HG03060 (cell line): Measurements from ENCODE around the gene PRXL2B.
A peak's percentile ranks its signal among the peaks of the same experiment; 100 is the strongest.

ENCODE experiments used
- ATAC-seq: cut with Tn5 transposase; IDR thresholded peaks from one replicate; pipeline ENCODE4 v1.9.1; 2021; ENCODE audit warnings: low read depth, moderate number of reproducible peaks; ENCODE audit not compliant: unreplicated experiment

Gene PRXL2B, protein sequence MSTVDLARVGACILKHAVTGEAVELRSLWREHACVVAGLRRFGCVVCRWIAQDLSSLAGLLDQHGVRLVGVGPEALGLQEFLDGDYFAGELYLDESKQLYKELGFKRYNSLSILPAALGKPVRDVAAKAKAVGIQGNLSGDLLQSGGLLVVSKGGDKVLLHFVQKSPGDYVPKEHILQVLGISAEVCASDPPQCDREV

DNA sequence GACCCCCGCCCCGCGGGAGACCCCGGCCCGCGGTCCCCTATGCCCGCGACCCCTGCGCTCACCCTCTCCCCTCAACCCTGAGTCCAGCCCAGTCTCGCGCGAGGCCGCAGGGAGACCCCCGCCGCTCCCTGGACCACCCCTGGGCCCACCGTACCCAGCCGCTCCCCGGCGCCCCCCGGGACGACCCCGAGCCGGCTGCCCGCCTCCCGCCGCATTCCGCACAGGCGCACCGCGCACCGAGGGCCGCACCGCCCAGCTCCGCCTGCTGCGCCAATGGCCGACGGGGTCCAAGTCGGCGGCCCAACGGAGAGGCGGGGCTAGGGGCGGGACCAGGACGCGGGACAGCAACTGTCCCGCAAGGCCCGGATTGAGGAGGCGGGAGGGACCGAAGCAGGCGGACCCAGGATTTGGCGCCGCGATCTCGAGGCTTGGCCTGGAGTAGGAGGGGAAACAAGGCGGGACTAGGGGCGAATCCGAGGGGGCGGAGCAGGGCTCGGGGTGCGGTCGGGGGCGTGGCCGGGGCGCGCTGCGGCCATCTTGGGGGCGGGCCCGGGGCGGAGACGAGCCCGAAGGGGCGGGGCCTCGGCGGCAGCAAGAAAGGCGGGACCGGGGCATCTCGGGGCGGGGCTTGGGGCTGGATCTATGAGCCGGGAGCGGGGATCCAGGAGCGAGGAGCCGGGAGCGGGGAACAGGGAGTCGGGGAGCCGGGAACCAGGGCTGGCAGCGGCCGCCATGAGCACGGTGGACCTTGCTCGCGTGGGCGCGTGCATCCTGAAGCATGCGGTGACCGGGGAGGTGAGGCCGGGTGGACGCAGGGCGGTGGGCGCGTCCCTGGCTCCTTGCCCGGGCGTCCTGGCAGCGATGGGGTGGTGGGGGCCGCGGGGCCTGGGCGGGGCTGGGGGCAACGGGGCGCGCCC lies at the start of gene PRXL2B:
TSS of gene PRXL2B (plus strand) at position 624 of the 917 bp plus-strand sequence. CDS start at position 733, 109 bp downstream.
- peak; percentile 42 for ATAC-seq

DNA sequence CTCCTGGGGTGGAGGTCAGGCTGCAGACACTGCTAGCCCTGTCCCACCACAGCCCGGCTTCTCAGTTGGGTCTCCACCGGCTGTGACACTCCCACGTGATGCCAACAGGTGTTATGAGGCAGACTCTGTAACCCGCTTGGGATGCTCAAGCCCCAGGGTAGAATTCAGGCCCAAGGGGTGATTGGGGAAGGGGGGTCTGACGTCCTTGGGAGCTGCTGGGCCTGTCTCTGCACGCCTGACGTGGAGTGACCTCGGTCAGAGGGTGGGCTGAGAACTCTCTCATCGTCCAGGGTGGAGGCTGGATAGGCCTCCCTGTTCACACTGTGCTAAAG lies 48.8 kb upstream of the PRXL2B start:
- ATAC-seq: no peak

- ATAC-seq: no peak
Measured at GRCh38 chr1:2538376-2538775, 48.2 kb upstream of the PRXL2B start.

GRCh38 chr1:2538872-2539271 lies 47.7 kb upstream of the PRXL2B start:
- ATAC-seq: no peak

GRCh38 chr1:2539312-2539907 lies 47.2 kb upstream of the PRXL2B start:
- no peak for ATAC-seq

DNA sequence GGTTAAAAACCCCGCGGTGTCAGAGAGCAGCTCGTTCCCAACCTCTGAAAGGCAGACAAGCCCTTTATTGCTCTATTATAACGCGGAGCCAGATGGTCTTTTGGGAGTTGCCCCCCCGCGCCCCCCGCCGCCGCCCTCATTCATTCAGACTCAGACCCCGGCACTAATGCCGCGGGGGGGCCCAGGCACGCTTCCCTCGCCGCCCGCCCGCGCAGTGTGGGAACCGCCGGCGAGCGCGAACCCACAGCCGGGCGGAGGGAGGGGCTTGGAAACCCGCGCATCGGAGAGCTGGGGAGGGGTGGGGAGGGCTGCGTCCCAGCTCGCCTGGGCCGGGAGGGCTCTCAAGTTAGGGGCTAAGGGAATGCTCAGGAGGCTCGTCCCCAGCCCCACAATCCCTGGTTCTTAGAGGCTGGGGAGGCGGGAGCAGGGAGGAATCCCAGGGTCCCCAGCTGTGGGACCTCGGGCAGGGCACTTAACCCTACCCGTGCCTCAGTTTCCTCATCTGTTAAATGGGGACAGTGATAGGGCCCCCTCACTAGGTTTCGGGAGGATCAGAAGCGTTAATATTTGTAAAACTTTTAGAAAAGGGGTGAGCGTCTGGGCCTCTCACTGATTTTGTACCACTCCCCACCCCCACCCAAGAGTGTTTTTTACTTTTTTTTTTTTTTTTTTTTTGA lies 45.6 kb upstream of the PRXL2B start:
- no peak for ATAC-seq

DNA sequence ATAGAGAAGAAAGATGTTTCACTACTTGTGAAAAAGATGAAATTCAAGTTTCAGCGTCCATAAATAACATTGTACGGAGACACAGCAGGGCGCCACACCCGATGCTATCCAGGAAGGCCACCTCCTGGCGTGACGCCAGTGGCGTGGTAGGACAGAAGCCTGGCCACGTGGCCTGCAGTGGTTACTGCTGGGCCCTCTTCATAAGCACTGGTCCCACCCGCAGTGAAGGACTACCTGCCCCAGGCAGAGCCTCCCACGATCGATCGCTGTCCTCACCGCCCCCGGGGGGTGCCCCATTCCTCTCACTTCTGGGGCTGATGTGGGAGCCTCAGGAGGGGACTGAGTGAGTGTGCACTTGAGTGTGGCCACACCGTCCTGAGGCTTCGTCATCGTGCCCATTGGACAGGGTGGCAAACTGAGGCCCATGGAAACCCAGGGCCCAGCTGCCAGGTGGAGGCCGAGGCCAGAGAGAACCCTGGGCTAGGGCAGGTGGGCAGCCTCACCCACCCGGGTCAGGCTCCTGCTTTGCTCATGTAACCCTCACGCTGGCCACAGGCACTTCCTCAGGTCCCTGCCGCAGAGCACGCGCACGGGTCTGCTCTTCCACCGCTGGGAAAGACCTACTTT lies 44.8 kb upstream of the PRXL2B start:
- ATAC-seq: no peak

DNA sequence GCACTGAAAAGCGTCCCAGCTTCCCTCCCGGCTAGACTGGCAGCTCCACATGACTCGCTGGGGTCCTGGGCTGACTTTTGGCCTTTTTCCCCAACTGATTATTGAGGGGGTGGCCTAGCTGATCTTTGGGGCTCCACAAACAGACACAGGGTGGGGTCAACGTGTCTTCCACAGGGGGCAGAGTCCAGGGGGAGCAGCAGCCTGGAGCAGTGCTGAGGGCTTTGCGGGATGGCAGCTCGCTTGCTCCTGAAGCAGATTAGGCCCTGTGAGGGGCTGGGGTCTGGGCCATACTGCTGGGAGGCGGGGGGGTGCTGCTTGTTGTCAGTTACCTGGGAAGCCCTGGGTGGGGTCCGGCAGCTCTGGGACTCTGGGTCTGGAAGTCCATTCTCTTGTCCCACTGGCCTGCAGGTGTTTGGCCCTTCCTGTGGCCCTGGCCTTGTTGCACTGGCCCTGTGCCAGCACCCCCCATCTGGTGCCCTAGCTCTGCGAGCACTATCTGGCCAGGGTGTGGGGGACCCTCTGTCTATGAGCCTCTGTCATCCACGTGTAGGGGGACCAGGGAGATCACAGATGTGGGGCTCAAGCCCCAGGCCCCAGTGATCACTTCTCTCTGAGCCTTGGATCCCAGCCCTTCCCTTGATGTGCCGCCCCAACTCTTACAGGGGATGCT lies 44.2 kb upstream of the PRXL2B start:
- no peak for ATAC-seq

- no peak for ATAC-seq
Measured at GRCh38 chr1:2543543-2544092, 43.0 kb upstream of the PRXL2B start.

- ATAC-seq: no peak
Measured at GRCh38 chr1:2544093-2544874, 42.3 kb upstream of the PRXL2B start.

DNA sequence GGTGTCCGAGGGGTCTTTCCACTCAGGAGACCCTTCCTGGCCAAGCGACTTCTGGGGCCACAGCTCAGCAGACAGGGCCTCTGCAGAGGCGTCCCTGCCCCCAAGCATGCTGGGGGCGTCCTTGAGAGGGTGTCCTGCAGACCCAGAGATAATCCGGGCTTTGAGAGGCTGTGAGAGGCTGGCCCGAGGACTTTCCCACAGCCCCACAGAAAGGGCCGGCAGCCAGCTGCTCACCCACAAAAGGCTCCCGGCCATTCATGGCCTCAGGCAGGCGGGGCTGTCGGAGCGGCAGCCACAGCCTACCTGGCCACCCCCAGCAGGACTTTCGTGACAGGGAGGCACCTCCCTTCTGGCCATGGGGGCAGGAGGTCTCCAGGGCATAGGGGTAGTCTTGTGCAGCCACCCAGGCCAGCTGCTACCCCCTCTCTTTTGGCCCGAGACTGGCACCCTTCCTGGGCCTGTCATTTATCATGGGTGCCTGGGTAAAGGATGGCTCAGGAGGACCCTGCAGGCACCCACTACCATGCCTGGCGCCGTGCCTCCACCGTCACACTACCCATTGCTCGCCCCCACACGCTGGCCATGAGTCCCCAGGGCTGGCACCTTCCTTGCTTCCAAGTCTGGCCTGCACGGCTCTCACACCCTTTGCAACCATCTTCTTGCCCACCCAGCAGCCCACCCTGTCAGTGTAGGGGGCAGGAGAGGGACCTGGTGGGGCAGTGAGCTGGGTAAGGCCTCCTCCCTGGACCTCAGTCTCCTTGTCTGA lies 41.5 kb upstream of the PRXL2B start:
- no peak for ATAC-seq

DNA sequence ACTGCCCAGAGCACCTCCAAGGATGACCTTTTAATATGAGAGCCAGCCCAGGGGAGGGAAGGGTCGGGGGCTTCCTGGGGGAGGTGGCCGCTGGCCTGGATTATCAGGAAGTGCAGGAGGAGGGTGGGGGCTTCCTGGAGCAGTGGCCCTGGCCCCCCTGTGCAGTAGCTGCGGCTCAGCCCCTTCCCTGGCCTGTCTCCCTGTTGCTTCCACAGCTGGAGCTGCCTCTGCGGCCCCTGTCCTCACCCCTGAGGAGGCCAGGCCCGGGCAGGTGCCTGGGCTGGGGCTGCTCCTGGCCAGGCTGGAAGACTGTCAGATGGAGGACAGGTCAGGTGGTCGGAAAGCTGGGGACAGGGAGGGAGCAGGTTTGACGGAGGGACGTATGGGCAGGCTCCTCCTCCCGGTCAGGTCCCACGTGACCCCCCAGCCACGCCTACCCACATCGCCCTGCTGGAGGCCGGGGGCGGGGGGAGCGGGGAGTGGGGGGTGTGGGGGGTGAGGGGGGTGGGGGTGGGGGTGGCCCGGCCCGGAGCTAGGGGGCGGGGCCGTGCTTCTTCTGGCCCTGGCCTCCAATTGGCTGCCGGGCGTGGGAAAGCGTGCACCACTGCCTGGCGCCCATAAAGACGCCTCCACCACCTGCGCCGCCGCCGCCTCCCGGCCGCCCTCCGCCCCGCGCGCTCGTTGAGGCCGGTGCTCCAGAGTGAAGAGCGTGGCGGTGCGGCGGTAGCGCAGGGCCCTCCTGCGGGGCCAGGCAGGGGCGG lies 40.6 kb upstream of the PRXL2B start:
- no peak for ATAC-seq

DNA sequence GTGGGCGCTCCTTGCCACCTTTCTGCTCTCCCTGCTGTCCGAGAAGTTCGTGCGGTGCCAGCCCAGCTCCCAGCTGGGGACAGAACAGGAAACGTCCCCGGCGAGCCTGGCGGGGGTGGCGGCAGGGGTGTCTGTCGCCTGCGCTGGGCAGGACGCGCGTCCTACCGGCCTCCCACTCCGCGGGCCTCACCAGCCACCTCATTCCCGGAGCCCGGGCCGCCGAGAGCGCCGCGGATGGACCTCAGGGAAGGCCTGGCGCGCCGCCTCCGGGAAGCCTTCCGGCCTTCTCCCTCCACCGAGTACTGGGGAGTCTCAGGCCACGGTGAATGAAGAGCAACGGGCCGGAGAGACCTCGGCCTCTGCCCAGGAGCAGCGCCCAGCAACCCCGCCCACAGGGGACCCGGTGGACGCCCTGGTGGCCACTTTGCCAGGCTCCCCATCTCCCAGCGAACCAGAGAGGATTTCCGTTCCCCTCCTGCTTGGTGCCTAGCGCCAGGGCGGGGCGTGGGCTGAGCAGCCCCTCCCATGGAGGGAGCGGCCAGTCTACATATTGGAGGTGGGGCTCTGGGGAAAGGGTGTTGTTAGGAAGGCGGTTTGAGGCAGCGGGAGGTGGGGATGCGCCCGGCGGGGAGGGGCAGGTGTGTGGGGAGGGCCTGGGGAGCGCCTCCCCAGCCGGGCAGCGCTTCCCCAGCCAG lies 39.9 kb upstream of the PRXL2B start:
- ATAC-seq: no peak

DNA sequence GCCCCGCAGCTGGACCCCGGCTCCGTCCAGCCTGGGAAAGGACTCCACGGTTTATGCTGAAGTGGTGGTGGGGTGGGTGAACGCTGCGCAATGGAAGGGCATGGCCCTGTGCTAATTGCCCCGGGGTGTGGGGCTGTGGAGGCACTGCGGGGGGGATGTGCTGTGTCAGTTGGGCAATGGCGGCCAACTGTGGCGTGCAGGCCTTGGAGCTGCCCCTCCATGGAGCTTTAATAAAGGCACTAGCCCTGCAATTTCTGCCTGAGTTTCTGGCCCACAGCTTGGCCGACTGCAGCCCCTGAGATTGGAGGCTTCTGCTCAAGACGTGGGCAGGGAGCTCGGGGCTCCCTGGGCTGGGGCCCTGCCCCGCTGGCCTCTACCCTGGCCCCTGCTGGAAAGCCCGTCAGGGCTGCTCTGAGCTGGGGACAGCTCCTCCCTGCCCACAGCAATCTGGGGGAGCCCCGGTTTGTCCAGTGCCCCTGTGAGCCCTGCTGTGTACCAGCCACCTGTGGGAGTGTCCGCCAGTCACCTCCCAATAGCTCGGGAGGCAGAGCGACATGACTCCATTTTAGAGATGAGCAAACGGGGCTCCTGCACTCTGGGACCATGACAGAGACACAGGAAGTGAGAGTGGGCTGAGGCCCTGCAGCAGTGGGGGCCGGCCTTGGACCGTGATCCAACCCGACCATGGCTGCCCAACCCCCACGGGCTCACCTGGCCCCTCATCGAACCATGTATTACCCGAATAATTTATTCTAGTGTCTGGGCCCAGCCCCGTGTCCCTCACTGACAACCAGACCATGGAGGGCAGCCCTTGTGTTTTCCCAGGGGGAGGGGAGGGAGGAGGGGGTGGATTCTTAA lies 39.1 kb upstream of the PRXL2B start:
- ATAC-seq: no peak

- ATAC-seq: no peak
Measured at GRCh38 chr1:2548068-2548589, 38.4 kb upstream of the PRXL2B start.
